HG03196 (cell line): ENCODE results near the gene AHDC1.
"Not testable (repeated sequence)": the region's sequence is repeated elsewhere in the genome, so short reads cannot be mapped to it uniquely, and the experiment has no call there.

Experiments used
- ATAC-seq: cut with Tn5 transposase; IDR thresholded peaks from one replicate; pipeline ENCODE4 v1.9.1; 2021; ENCODE audit not compliant: unreplicated experiment

Gene AHDC1

DNA sequence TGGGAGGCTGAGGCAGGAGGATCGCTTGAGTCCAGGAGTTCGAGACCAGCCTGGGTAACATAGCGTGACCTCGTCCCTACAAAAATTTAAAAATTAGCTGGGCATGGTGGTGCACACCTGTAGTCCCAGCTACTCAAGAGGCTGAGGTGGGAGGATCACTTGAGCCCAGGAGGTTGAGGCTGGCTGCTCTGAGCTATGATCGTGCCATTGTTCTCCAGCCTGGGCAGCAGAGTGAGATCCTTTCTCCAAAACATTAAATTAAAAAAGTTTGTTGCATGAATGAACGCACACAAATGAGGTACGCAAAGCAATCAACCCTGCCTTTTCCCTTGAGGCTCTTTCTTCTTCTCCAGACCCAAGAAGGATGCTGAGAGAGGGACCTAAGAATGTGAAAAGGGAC lies 50.1 kb downstream of the AHDC1 start:
- not testable (repeated sequence) for ATAC-seq

- no peak for ATAC-seq
Observed at GRCh38 chr1:27552911-27553420, 51.0 kb downstream of the AHDC1 start.

DNA sequence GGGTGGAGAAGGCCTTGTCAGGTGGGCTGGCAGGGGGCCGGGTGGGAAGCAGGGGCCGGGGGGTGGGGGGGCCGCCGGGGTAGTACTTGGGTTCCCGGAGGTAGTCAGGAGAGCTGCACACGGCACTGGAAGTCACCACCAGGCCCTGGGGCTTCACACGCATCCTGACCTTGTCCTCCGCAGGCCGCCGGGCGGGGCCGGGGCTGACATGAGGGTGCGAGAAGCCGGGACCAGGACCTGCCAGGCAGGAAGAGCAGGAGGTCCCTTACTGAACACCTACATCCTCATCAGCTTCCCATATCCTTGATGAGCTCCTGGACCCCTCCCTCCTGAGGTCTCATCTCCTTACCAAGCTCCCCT lies 52.0 kb downstream of the AHDC1 start:
- ATAC-seq, result no peak

GRCh38 chr1:27551170-27551952 lies 52.6 kb downstream of the AHDC1 start:
- ATAC-seq, result no peak

- ATAC-seq, result no peak
Observed at GRCh38 chr1:27550510-27551169, 53.3 kb downstream of the AHDC1 start.

DNA sequence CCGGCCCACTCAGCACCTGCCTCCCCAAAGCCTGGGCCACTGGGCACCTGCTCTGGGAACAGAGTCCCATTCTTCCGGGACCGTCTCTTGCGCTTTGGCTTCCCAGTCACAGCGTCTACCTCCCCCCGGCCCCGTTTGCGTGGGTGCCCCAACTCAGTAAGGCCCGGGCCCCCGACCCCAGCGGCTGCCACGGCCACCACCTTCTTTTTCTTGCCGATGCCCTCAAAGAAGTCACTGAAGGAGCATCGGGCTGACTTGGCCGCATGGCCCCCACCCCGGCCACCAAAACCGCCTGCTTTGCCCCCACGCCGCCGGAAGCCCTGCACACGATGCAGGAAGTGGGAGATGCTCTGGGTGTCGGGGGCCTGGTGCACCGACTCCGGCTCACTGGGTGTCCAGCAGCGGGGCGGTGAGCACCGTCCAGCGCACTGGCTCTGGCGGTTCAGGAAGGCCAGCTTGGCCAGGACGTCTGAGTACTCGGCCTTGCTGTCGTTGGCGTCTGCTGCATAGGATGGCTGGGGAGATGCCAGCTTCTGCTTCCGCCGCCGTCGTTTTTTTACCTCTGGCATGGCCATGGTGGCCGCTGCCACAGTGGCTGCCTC lies 54.0 kb downstream of the AHDC1 start:
- ATAC-seq, result no peak

GRCh38 chr1:27548858-27549719 lies 54.9 kb downstream of the AHDC1 start:
- no peak for ATAC-seq

DNA sequence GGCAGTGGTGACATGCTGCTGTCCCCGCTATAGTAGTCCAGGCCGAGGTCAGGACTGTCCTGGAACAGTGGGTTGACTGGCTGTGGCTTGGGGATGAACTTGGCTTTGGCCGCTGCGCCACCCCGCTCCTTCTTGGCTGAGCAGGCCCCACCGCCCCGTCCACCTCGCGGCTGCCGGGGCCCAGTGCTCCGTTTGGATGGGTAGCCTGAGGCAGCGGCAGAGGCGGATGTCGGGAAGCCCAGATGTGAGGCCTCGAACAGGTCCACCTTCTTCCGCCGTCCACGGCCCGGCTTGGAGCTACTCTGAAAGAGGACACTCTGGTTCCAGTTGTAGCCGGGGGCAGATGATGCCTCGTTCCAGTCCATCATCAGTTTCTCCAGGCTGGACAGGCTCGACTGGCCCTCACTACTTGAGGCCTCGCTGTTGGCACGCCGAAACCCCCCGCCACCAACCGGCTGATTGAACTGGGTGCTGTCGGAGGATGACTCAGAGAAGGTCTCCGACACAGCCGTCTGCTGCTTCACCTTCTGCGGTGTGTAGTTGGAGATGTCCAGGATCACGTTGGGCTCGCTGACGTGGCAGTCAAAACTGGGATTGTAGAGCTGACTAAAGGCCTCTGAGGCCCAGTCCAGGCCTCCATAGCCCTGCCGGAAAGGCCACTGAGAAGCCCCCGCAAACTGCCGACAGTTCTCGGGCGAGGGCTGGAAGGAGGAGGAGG lies 55.6 kb downstream of the AHDC1 start:
- ATAC-seq, result no peak

GRCh38 chr1:27547220-27548116 lies 56.5 kb downstream of the AHDC1 start:
- ATAC-seq, result no peak

DNA sequence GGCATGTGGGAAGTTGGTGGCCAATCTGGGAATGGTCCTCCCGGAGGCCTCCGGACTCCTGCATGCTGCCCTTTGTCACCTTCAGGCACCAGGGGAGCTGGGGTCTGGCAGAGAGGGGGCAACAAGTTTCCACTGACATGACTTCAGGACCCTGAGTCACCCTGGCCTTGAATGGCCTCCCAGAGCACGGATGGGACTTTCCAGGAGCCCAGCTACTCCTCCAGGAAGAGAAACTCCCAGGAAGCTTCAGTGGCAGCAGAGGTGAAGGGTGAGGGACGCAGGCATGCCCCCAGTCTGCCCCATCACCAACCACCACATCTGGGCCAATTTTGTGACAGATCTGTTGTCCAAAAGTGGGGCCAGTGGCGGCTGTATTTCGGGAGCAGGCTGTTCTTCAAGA lies 58.1 kb downstream of the AHDC1 start:
- no peak for ATAC-seq

DNA sequence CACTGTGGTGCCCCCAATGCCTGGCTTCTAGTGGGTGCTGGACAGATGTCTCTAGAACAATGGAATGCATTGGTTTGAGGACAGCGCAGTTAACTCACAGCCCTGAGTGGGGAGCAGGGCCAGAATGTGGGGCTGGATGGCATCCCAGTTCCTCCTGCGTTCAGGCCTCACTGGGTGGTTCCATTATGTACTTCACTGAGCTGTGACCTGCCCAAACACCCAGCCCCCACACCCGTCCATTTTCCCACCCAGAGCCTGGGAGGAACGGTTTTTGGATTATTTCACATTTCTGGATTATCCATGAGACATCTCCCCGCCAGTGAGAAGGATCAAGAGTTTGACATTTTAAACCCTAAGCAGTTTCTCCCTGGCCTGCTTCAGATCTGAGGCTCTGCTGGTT lies 58.7 kb downstream of the AHDC1 start:
- ATAC-seq, result no peak

- ATAC-seq, result no peak
Observed at GRCh38 chr1:27544834-27545233, 59.1 kb downstream of the AHDC1 start.

DNA sequence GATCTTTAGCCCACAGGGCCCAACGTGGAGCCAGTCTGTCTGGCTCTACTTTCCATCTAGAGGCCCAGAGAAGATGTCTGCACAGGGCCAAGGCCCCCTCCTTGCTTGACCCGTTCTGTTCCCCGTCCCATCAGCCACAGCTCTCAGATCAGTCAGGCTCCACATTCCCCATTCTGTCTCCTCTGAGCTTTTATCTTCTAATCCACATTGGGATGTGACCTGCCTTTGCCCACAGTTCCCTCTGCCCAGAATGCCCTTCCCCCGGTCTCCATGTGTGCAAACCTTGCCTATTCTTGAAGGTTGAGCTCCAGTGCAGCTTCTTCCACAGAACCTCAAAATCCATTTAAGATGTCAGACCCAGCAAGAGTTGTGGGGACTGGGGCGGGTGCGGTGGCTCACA lies 60.7 kb downstream of the AHDC1 start:
- no peak for ATAC-seq

DNA sequence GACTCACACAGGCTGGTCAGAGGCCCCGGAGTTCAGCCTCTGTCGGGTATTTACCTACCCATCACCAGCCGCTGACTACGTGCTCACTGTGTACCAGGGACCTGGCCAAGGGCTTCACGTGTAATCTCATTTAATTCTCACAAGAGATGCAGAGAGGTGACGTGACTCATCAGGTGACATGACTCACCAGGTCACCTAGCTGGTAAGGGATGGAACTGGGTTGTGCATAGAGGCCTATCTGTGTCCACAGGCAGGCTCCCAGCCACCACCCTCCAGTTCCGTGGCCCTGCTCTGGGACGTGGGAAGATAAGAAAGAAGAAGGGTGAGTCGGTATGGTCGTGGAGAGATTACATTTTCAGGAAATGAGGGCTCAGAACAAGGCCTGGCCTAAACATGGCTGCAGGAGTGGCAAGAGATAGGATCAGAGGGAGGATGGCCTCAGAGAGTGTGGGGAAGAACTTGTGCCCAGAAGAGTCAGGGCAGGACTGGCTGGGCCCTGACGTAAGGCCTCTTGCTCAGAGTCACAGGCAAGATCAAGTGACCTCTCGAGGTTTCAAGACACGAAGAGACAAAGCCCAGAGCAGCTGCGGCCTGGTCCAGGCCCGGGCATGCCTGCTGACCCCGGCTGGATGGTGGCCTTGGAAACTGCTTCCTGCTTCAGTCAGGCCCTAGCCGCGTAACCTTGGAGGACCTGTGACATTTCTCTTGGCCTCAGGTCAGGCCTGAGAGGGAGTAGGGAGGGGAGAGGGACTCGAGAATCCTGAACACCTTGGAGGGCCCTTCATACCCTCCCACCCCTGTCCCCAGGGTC lies 61.3 kb downstream of the AHDC1 start:
- ATAC-seq, result no peak

DNA sequence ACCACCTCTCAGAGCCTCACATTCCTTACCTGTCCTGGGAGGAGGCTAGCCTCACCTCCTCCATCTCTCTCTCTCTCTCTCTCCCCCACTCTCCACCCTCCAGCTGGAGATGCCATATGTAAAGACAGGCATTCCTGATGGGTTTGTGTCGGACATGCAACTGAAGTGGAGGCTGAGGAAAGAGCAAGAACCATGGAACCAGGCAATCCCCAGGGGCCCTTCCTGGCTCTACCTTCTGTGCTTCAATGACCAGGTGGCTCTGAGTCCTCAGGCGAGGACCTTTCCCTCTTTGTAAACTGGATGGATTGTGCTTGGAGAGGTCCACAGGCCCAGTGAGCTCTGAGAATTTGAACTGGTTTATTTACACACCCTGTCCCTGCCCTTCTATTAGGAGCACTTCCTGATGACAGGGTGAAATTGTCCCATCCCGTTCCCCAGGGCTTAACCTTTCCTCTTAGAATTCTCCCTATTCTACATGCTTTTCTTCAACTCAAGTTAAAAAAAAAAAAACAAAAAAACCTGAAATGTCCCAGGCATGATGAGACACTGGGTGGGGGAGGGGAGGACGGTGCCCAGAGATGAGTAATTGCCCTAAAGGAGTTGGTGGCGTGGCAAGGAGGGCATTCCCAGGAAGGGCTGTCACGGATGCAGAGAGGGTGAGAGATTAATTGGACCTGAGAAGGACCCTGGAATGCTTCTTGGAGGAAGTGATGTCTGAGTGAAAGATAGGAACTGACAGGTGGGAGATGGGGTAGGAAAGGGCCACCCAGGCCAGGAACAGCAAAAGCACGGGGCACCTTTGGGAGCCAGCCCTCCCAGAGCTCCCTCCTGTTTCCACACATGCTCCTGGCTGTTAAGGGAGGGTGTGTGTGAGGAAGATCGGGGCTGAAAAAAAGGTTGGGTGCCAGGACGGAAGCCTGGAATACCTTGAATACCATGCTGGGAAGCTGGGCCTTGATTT lies 63.8 kb downstream of the AHDC1 start:
- ATAC-seq, result no peak

DNA sequence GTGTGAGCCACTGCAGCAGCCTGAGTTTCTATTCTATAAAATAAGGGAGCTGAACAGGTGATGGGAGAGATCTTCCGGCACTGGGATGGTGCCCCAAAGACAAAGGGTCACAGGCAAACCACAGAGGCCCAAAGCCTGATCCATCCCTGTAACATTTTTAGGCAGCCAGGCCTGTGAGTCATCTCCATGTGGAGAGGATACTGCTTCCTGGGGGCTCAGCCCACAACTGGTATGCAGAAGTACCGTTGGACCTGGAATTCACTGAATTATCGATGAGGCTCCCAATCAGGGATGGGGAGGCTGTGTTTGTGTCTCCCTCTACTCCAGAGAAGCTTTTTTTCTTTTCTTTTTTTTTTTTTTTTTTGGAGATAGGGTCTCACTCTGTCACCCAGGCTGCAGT lies 65.2 kb downstream of the AHDC1 start:
- no peak for ATAC-seq

DNA sequence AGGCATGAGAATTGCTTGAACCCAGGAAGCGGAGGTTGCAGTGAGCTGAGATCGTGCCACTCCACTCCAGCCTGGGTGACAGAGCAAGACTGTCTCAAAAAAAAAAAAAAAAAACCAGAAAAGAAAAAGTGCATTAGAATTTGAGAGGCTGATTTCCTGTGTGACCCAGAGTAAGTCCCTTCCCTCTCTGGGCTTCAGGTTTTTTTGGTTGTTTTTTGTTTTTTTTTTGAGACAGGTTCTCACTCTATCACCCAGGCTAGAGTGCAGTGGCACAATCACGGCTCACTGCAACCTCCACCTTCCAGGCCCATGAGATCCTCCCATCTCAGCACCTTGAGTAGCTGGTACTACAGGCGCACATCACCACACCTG lies 65.7 kb downstream of the AHDC1 start:
- not testable (repeated sequence) for ATAC-seq

GRCh38 chr1:27536767-27537166 lies 67.2 kb downstream of the AHDC1 start:
- no peak for ATAC-seq
